Neuronal stem cell (in vitro differentiated cells): ENCODE measurements around the gene ZNF428. TPM values are rescaled to one million over a fixed set of nuclear protein-coding genes. Genes with fewer than 3 reads are reported as not detected.

Experiments used
- DNase-seq: peaks from one replicate; pipeline ENCODE4 v3.0.0-alpha.2; 2013; ENCODE audit warnings: low spot score
- H2AFZ ChIP-seq: one replicate; pipeline ENCODE4 v1.6.1; 2013; ENCODE audit warnings: mild to moderate bottlenecking, low read length, inconsistent platforms
- H2AK5ac ChIP-seq: 2 replicates; pipeline ENCODE4 v1.6.1; 2013; ENCODE audit warnings: low read depth, mild to moderate bottlenecking, inconsistent platforms, low read length, moderate library complexity, mixed read lengths
- H2BK120ac ChIP-seq: 2 replicates; pipeline ENCODE4 v1.6.1; 2013; ENCODE audit warnings: low read depth, mild to moderate bottlenecking, inconsistent platforms, low read length, moderate library complexity, mixed read lengths
- H2BK12ac ChIP-seq: one replicate; pipeline ENCODE4 v1.6.1; 2013; ENCODE audit warnings: low read length, inconsistent platforms
- H2BK15ac ChIP-seq: 2 replicates; pipeline ENCODE4 v1.6.1; 2013; ENCODE audit warnings: mild to moderate bottlenecking, low read length, inconsistent platforms, mixed read lengths
- H2BK5ac ChIP-seq: one replicate; pipeline ENCODE4 v1.6.1; 2013; ENCODE audit warnings: inconsistent platforms, mild to moderate bottlenecking, low read length, moderate library complexity
- H3K14ac ChIP-seq: one replicate; pipeline ENCODE4 v1.6.1; 2013; ENCODE audit warnings: low read length, inconsistent platforms
- H3K18ac ChIP-seq: 2 replicates; pipeline ENCODE4 v1.6.1; 2013; ENCODE audit warnings: low read length, inconsistent platforms
- H3K23ac ChIP-seq: 2 replicates; pipeline ENCODE4 v1.6.1; 2013; ENCODE audit warnings: low read depth, mild to moderate bottlenecking, mixed read lengths, low read length, inconsistent platforms; ENCODE audit not compliant: poor library complexity
- H3K27ac ChIP-seq: replicated peaks from 3 replicates; pipeline ENCODE4 v1.5.1; 2013; ENCODE audit warnings: low read length, inconsistent platforms
- H3K27me3 ChIP-seq, 3 experiments: 2 replicates each; pipeline ENCODE4 v1.6.1; 2013; ENCODE audit warnings: low read length in 3 of 3, mild to moderate bottlenecking in 2 of 3, inconsistent platforms in 1 of 3, low read depth in 1 of 3, mixed read lengths in 1 of 3, moderate library complexity in 1 of 3; ENCODE audit not compliant: control insufficient read depth in 3 of 3, insufficient read depth in 3 of 3
- H3K36me3 ChIP-seq, 2 donors: replicated peaks in 1 of 2; 2 replicates each; pipeline ENCODE4 v1.6.1; 2013; ENCODE audit warnings: low read length in 2 of 2; ENCODE audit not compliant: control insufficient read depth in 2 of 2, insufficient read depth in 2 of 2
- H3K4ac ChIP-seq: 2 replicates; pipeline ENCODE4 v1.6.1; 2013; ENCODE audit warnings: inconsistent platforms, mild to moderate bottlenecking, low read length, moderate library complexity
- H3K4me1 ChIP-seq, 2 donors: 1 replicate in 1 of 2; 2 replicates in 1 of 2; pipeline ENCODE4 v1.6.1; 2013; ENCODE audit warnings: low read length in 2 of 2, low read depth in 1 of 2; ENCODE audit not compliant: control insufficient read depth in 2 of 2, insufficient read depth in 1 of 2
- H3K4me2 ChIP-seq: one replicate; pipeline ENCODE4 v1.6.1; 2013; ENCODE audit warnings: mild to moderate bottlenecking, low read length, inconsistent platforms; ENCODE audit not compliant: insufficient read depth, poor library complexity, severe bottlenecking
- H3K4me3 ChIP-seq, 2 donors: 2 replicates each; pipeline ENCODE4 v1.5.1; 2013; ENCODE audit warnings: low read length in 2 of 2, mild to moderate bottlenecking in 2 of 2, inconsistent platforms in 1 of 2, moderate library complexity in 1 of 2
- H3K79me1 ChIP-seq: one replicate; pipeline ENCODE4 v1.6.1; 2013; ENCODE audit warnings: low read depth, mild to moderate bottlenecking, inconsistent platforms, low read length, moderate library complexity
- H3K9ac ChIP-seq: one replicate; pipeline ENCODE4 v1.6.1; 2013; ENCODE audit warnings: mild to moderate bottlenecking, low read depth, low read length, inconsistent platforms; ENCODE audit not compliant: poor library complexity
- H3K9me3 ChIP-seq, 2 donors: replicated peaks in 1 of 2; 2 replicates each; pipeline versions ENCODE3 to v1.6.1; 2013; ENCODE audit warnings: low read length in 2 of 2, mild to moderate bottlenecking in 2 of 2, inconsistent platforms in 1 of 2, low read depth in 1 of 2, mixed read lengths in 1 of 2, moderate library complexity in 1 of 2; ENCODE audit not compliant: control insufficient read depth in 2 of 2, insufficient read depth in 1 of 2
- H4K8ac ChIP-seq: one replicate; pipeline ENCODE4 v1.6.1; 2013; ENCODE audit warnings: low read depth, mild to moderate bottlenecking, inconsistent platforms, low read length, moderate library complexity
- H4K91ac ChIP-seq: one replicate; pipeline ENCODE4 v1.6.1; 2013; ENCODE audit warnings: low read length, low read depth, mild to moderate bottlenecking, inconsistent platforms; ENCODE audit not compliant: poor library complexity
- WGBS, 2 donors: extraction: QIAGEN DNeasy Blood & Tissue Kit; methylation state at CpG; one replicate each; pipeline ENCODE4 v1.1.7; 2013; ENCODE audit warnings: missing lambda C conversion rate in 2 of 2, mixed read lengths in 1 of 2; ENCODE audit not compliant: insufficient read length in 2 of 2, insufficient replicate concordance in 1 of 2; ENCODE audit errors: extremely low coverage in 2 of 2; 5-methylcytosine and 5-hydroxymethylcytosine counted together
- polyA plus RNA-seq, 2 experiments: library from polyadenylated mRNA; stranded (reverse); fragments of 200-250 nt; gene quantifications; one replicate each; pipeline ENCODE4 v1.2.3, GENCODE V29; 2013

Gene ZNF428, protein sequence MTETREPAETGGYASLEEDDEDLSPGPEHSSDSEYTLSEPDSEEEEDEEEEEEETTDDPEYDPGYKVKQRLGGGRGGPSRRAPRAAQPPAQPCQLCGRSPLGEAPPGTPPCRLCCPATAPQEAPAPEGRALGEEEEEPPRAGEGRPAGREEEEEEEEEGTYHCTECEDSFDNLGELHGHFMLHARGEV
- 35.6 TPM for polyA plus RNA-seq (2013, experiment 1 of 2)
- 32.7 TPM for polyA plus RNA-seq (2013, experiment 2 of 2)

DNA sequence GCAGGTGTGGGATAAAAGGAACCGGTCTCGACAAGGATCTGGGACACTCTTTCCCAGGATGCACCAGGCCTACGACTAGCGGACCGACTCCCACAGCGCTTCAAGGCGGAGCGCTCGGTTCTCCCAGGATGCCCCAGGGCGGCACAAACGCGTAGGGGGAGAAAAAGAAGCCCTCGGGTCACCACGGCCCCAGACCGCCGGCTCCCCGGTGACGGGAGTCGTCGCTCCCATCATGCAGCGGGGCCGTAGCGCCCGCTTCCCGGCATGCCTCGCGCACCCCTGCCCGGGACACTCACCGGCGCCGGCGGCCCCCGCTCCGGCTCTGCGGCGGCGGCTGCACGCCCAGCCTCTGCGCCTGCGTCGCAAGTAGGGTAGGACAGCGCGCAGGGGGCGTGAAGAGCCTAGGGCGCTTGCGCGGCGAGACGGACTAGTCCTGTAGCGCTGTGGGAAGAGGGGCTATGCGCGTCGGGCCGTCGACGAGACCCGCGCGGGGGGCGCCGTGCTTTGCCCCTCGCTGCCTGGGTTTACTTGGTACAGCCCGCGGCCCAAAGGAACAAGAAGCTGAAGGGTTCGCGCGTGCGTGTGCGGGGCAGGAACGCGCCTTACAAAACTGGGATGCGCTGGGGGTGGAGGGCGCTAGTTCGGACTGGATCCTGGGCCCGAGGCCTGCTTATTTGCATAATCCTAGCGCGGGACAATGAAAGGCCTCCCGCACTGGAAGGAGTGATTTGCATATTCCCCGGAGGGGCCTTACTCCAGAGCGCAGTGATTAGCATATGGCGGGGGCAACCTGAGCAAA, at the start of gene ZNF428:
TSS of gene ZNF428 (minus strand) at position 368 of the 799 bp plus-strand sequence. CDS start 5,325 bp downstream, outside the sequence.
- Histone ChIP-seq H3K4me3 (peak within 1 kb of the TSS; percentile 68 to 82), H3K27me3 (no peaks in the 10 kb centered on the region), H4K91ac (peak within 1 kb of the TSS; percentile 99), H2BK5ac (peak within 1 kb of the TSS; percentile 97), H3K18ac (peak within 1 kb of the TSS; percentile 99), H2BK12ac (no peak within 1 kb of the TSS), H2BK15ac (peak within 1 kb of the TSS; percentile 76), H3K9me3 (peaks cover 0 to 2% of the 10 kb centered on the region in 2 donors), H2AFZ (peak within 1 kb of the TSS; percentile 82), H3K9ac (peak within 1 kb of the TSS; percentile 99), H3K4ac (peak within 1 kb of the TSS; percentile 98), H3K14ac (peak within 1 kb of the TSS; percentile 99), H3K36me3 (peaks cover 14 to 42% of the 10 kb centered on the region in 2 donors), H4K8ac (peak within 1 kb of the TSS; percentile 94), H3K27ac (peak within 1 kb of the TSS; percentile 99), H2AK5ac (peak within 1 kb of the TSS; percentile 91), H3K4me2 (peak within 1 kb of the TSS; percentile 78), H2BK120ac (peak within 1 kb of the TSS; percentile 93), H3K23ac (peak within 1 kb of the TSS; percentile 99), H3K4me1 (peaks cover 3 to 10% of the 10 kb centered on the region in 2 donors), H3K79me1 (peaks cover 6% of the 10 kb centered on the region)
- peak; percentile 96 for DNase-seq
- no CpG with 5 or more reads among the region's 81 CpGs for WGBS, 2 donors

- Histone ChIP-seq H2BK5ac (no peak overlapping the region), H3K4me3 (peak overlapping the region; percentile 47 to 76), H4K91ac (no peak overlapping the region), H3K18ac (peak overlapping the region; percentile 83), H2BK12ac (no peak overlapping the region), H2AK5ac (no peak overlapping the region), H3K4me2 (peak overlapping the region; percentile 84), H3K23ac (peak overlapping the region; percentile 1), H2BK15ac (peak overlapping the region; percentile 79), H2AFZ (peak overlapping the region; percentile 99), H3K4ac (no peak overlapping the region), H3K79me1 (peaks cover 3% of the 10 kb centered on the region), H4K8ac (no peak overlapping the region), H2BK120ac (no peak overlapping the region), H3K4me1 (peaks cover 10 to 12% of the 10 kb centered on the region in 2 donors), H3K9me3 (peaks cover 3 to 4% of the 10 kb centered on the region in 2 donors), H3K27ac (no peak overlapping the region), H3K36me3 (no peaks in the 10 kb centered on the region), H3K9ac (no peak overlapping the region), H3K27me3 (peaks cover 6 to 25% (median 17%) of the 10 kb centered on the region in 3 experiments), H3K14ac (no peak overlapping the region)
- peak; percentile 99 for DNase-seq
- WGBS, 2 donors: no CpG with 5 or more reads among the region's 44 CpGs
These were observed 49.1 kb upstream of the ZNF428 start for GRCh38 chr19:43668406-43669109.

- Histone ChIP-seq H2AK5ac (peak overlapping the region; percentile 100), H2BK15ac (peak overlapping the region; percentile 86), H3K4me2 (peak overlapping the region; percentile 51), H2BK12ac (peak overlapping the region; percentile 63), H3K79me1 (peaks cover 3% of the 10 kb centered on the region), H3K9ac (peak overlapping the region; percentile 27), H3K23ac (no peak overlapping the region), H3K27ac (no peak overlapping the region), H3K14ac (no peak overlapping the region), H4K8ac (peak overlapping the region; percentile 100), H2BK120ac (no peak overlapping the region), H3K36me3 (peaks cover 0 to 2% of the 10 kb centered on the region in 2 donors), H4K91ac (peak overlapping the region; percentile 68), H3K18ac (peak overlapping the region; percentile 84), H2BK5ac (no peak overlapping the region), H2AFZ (peak overlapping the region; percentile 99), H3K4me3 (peak overlapping the region; percentile 43 to 73), H3K4me1 (peaks cover 10 to 12% of the 10 kb centered on the region in 2 donors), H3K4ac (peak overlapping the region; percentile 78), H3K27me3 (peaks cover 6 to 25% (median 17%) of the 10 kb centered on the region in 3 experiments), H3K9me3 (peaks cover 3 to 4% of the 10 kb centered on the region in 2 donors)
- no CpG with 5 or more reads among the region's 29 CpGs for WGBS, 2 donors
- no peak for DNase-seq
These were observed 48.5 kb upstream of the ZNF428 start for GRCh38 chr19:43667876-43668405.
